Uterus (tissue), 2 donors: Measurements from ENCODE around the gene OR6Q1.

Source experiments
- POLR2A ChIP-seq, 2 donors: fragments of 450-650 bp; IDR thresholded peaks; one replicate each; pipeline ENCODE4 v1.6.1; 2016; ENCODE audit warnings: antibody characterized with exemption in 2 of 2, mild to moderate bottlenecking in 1 of 2, moderate library complexity in 1 of 2
- TF ChIP-seq, protein P1 (sequence below), 4 experiments: fragments of 200-600 bp in 2 of 4; fragments of 450-650 bp in 2 of 4; sonication (generic) in 2 of 4; IDR thresholded peaks; one replicate each; pipeline ENCODE4 v1.5.1; 2016 to 2019; ENCODE audit warnings: antibody characterized with exemption in 4 of 4, mild to moderate bottlenecking in 2 of 4, moderate library complexity in 1 of 4

DNA sequence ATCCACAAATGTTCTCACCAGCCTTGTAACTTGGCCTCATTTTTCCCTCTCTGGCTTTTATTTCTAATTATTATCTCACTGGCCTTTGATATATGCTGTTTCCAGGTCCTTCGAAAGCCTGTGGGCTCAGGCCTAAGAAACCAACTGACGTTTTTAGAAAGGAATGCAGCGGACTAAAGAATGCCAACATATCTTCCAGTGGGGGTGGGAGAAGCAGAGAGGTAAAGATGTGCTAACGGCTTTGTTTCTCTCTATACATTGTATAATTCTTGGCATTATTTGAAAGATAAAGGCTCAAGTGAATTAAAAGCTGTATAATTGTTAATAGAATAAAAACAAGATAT is 28.2 kb downstream of the OR6Q1 start:
- TF ChIP-seq POLR2A (IDR thresholded peaks at IDR 0.05), result no peak
- TF ChIP-seq, protein P1, sequence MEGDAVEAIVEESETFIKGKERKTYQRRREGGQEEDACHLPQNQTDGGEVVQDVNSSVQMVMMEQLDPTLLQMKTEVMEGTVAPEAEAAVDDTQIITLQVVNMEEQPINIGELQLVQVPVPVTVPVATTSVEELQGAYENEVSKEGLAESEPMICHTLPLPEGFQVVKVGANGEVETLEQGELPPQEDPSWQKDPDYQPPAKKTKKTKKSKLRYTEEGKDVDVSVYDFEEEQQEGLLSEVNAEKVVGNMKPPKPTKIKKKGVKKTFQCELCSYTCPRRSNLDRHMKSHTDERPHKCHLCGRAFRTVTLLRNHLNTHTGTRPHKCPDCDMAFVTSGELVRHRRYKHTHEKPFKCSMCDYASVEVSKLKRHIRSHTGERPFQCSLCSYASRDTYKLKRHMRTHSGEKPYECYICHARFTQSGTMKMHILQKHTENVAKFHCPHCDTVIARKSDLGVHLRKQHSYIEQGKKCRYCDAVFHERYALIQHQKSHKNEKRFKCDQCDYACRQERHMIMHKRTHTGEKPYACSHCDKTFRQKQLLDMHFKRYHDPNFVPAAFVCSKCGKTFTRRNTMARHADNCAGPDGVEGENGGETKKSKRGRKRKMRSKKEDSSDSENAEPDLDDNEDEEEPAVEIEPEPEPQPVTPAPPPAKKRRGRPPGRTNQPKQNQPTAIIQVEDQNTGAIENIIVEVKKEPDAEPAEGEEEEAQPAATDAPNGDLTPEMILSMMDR (IDR thresholded peaks at IDR 0.05), result no peak
